C4-2B (cell line): ENCODE data around the gene RCVRN.

Experiments
- ZFX ChIP-seq: fragments of 450-650 bp; IDR thresholded peaks from 2 replicates; pipeline ENCODE4 v1.6.1; 2017
- TF ChIP-seq, protein P1 (sequence below): fragments of 450-650 bp; conservative IDR thresholded peaks from 2 replicates; pipeline ENCODE4 v1.5.1; 2017; ENCODE audit warnings: mild to moderate bottlenecking

DNA sequence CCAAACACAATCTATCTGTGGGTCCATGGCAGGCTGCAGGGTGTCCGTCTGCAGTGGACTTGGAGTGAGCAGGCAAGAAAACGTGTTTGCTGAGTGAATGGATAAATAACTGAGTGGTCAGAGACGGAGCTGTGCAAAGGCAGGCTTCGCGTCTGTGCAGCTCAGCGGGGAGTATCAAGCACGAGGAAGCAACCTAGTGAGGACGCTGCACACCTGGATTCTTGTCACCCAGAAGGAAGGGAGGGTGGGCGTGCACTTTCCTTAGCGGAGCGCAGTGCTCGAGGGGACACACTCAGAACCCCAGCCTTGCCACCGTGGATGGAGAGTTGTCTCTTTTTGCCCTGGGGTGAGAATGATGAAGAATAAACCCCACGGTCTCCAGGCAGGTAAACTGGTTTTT lies 1.5 kb upstream of the RCVRN start:
- TF ChIP-seq, protein P1, sequence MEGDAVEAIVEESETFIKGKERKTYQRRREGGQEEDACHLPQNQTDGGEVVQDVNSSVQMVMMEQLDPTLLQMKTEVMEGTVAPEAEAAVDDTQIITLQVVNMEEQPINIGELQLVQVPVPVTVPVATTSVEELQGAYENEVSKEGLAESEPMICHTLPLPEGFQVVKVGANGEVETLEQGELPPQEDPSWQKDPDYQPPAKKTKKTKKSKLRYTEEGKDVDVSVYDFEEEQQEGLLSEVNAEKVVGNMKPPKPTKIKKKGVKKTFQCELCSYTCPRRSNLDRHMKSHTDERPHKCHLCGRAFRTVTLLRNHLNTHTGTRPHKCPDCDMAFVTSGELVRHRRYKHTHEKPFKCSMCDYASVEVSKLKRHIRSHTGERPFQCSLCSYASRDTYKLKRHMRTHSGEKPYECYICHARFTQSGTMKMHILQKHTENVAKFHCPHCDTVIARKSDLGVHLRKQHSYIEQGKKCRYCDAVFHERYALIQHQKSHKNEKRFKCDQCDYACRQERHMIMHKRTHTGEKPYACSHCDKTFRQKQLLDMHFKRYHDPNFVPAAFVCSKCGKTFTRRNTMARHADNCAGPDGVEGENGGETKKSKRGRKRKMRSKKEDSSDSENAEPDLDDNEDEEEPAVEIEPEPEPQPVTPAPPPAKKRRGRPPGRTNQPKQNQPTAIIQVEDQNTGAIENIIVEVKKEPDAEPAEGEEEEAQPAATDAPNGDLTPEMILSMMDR: no peak
- no peak for TF ChIP-seq ZFX
